ENCODE results near the gene SLC13A1. TPM values are rescaled to one million over a fixed set of nuclear protein-coding genes. Genes with fewer than 3 reads are reported as not detected.

Gene SLC13A1
- total and polyA plus RNA-seq, 4 donors, result not detected

- H3K27me3 ChIP-seq (ENCODE audit: control insufficient read depth in 3 of 3, insufficient read depth in 3 of 3, low read length in 2 of 3), result no peaks in the 10 kb centered on the region
- H3K27ac ChIP-seq (ENCODE audit: low read depth in 1 of 2, low read length in 1 of 2), result no peak overlapping the region
- H3K4me1 ChIP-seq (ENCODE audit: control insufficient read depth in 5 of 5, insufficient read depth in 5 of 5, low read length in 5 of 5), result no peaks in the 10 kb centered on the region
- H3K4me3 ChIP-seq, result no peak overlapping the region
- ATAC-seq (ENCODE audit: insufficient read depth, low FRiP score) (no peak), DNase-seq (no peak)
- H3K9me3 ChIP-seq (ENCODE audit: control insufficient read depth in 4 of 4, insufficient read depth in 3 of 4, low read length in 3 of 4), result no peaks in the 10 kb centered on the region
- TF ChIP-seq, protein P1, sequence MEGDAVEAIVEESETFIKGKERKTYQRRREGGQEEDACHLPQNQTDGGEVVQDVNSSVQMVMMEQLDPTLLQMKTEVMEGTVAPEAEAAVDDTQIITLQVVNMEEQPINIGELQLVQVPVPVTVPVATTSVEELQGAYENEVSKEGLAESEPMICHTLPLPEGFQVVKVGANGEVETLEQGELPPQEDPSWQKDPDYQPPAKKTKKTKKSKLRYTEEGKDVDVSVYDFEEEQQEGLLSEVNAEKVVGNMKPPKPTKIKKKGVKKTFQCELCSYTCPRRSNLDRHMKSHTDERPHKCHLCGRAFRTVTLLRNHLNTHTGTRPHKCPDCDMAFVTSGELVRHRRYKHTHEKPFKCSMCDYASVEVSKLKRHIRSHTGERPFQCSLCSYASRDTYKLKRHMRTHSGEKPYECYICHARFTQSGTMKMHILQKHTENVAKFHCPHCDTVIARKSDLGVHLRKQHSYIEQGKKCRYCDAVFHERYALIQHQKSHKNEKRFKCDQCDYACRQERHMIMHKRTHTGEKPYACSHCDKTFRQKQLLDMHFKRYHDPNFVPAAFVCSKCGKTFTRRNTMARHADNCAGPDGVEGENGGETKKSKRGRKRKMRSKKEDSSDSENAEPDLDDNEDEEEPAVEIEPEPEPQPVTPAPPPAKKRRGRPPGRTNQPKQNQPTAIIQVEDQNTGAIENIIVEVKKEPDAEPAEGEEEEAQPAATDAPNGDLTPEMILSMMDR (IDR thresholded peaks at IDR 0.05; ENCODE audit: control extremely low read depth, extremely low read depth), result no peak
- no peaks in the 10 kb centered on the region for H3K36me3 ChIP-seq (ENCODE audit: control insufficient read depth in 4 of 4, insufficient read depth in 4 of 4, low read length in 4 of 4)
- H3K9ac ChIP-seq (ENCODE audit: insufficient read depth in 1 of 2, low read length in 2 of 2), result no peak overlapping the region
- 81 to 92% methylated on average over 3 of the region's 3 CpGs for WGBS, 2 donors
Observed at GRCh38 chr7:123241809-123242208, 42.0 kb upstream of the SLC13A1 start.

- no peaks in the 10 kb centered on the region for H3K9me3 ChIP-seq (ENCODE audit: control insufficient read depth in 4 of 4, insufficient read depth in 3 of 4, low read length in 3 of 4)
- no peak overlapping the region for H3K27ac ChIP-seq (ENCODE audit: low read depth in 1 of 2, low read length in 1 of 2)
- H3K4me3 ChIP-seq, result no peak overlapping the region
- peaks cover 0 to 15% (median 5%) of the 10 kb centered on the region in 5 donors for H3K4me1 ChIP-seq (ENCODE audit: control insufficient read depth in 5 of 5, insufficient read depth in 5 of 5, low read length in 5 of 5)
- DNase-seq (peak; percentile 24 to 49 (median 44)), ATAC-seq (ENCODE audit: insufficient read depth, low FRiP score) (no peak)
- H3K9ac ChIP-seq (ENCODE audit: insufficient read depth in 1 of 2, low read length in 2 of 2), result no peak overlapping the region
- TF ChIP-seq, protein P1 (IDR thresholded peaks at IDR 0.05; ENCODE audit: control extremely low read depth, extremely low read depth), result no peak
- H3K36me3 ChIP-seq (ENCODE audit: control insufficient read depth in 4 of 4, insufficient read depth in 4 of 4, low read length in 4 of 4), result no peaks in the 10 kb centered on the region
- H3K27me3 ChIP-seq (ENCODE audit: control insufficient read depth in 3 of 3, insufficient read depth in 3 of 3, low read length in 2 of 3), result no peaks in the 10 kb centered on the region
- WGBS, 2 donors, result 57 to 66% methylated on average over 4 of the region's 4 CpGs
Observed at GRCh38 chr7:123231021-123232000, 31.5 kb upstream of the SLC13A1 start.

DNA sequence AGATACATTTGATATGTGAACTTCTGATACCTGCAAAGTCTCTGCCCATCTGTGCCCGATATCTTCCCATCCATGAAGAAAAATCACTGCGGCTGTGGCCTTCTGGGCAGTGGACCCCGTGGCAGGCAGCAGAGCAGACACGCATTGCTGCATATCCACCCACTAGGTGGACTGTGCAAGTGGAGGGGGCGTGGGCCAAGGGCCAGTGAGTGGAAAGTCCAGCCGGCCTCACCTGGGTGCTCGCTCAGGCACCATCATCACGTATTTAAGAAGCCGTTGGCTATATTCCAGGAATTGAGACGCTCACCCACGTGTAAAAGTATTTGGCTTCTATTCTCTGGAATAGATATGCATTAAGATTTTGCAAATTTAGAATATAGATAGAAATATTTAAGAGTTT lies 30.8 kb upstream of the SLC13A1 start:
- Histone ChIP-seq H3K27ac (ENCODE audit: low read depth in 1 of 2, low read length in 1 of 2) (no peak overlapping the region), H3K27me3 (ENCODE audit: control insufficient read depth in 3 of 3, insufficient read depth in 3 of 3, low read length in 2 of 3) (no peaks in the 10 kb centered on the region), H3K9me3 (ENCODE audit: control insufficient read depth in 4 of 4, insufficient read depth in 3 of 4, low read length in 3 of 4) (no peaks in the 10 kb centered on the region), H3K4me3 (no peak overlapping the region), H3K4me1 (ENCODE audit: control insufficient read depth in 5 of 5, insufficient read depth in 5 of 5, low read length in 5 of 5) (peaks cover 0 to 15% (median 5%) of the 10 kb centered on the region in 5 donors), H3K9ac (ENCODE audit: insufficient read depth in 1 of 2, low read length in 2 of 2) (no peak overlapping the region), H3K36me3 (ENCODE audit: control insufficient read depth in 4 of 4, insufficient read depth in 4 of 4, low read length in 4 of 4) (no peaks in the 10 kb centered on the region)
- 64 to 86% methylated on average over 11 of the region's 11 CpGs for WGBS, 2 donors
- DNase-seq (no peak), ATAC-seq (ENCODE audit: insufficient read depth, low FRiP score) (no peak)
- TF ChIP-seq, protein P1 (IDR thresholded peaks at IDR 0.05; ENCODE audit: control extremely low read depth, extremely low read depth), result no peak
